Rectal smooth muscle tissue (tissue), 1 donor: Measurements from ENCODE around the gene SMYD3.

Experiments
- H3K27ac ChIP-seq: one replicate; pipeline ENCODE4 v1.7.0; 2013; ENCODE audit warnings: low read depth, low read length, inconsistent platforms
- H3K27me3 ChIP-seq: one replicate; pipeline ENCODE4 v1.7.0; 2013; ENCODE audit warnings: low read length; ENCODE audit not compliant: control insufficient read depth, insufficient read depth
- H3K36me3 ChIP-seq: one replicate; pipeline ENCODE4 v1.7.0; 2013; ENCODE audit warnings: low read length; ENCODE audit not compliant: control insufficient read depth, insufficient read depth
- H3K4me1 ChIP-seq: one replicate; pipeline ENCODE4 v1.7.0; 2013; ENCODE audit warnings: low read length; ENCODE audit not compliant: control insufficient read depth, insufficient read depth
- H3K4me3 ChIP-seq: one replicate; pipeline ENCODE4 v1.7.0; 2013; ENCODE audit warnings: low read length
- H3K9ac ChIP-seq: one replicate; pipeline ENCODE4 v1.7.0; 2013; ENCODE audit warnings: low read length

SMYD3 gene

DNA sequence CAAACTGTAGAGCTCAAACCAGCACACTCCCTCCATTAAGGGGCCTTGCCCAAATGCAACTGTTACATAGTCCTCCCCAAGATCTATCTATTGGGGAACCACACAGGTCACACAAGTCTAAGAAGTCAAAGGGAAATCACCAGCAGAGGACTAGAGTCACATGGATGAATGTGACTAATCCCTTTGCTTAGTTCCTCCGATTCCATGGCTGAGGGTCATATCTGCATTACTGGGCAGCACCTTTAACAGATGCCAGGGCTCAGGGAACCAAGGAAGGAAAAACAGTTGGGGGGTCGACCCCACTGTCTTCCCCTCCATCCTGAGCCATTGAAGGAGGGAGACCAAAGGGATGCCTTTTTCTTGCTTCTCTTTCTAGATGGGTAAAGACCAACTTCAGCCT, 23.4 kb upstream of the SMYD3 start:
- H3K36me3 ChIP-seq = no peaks in the 10 kb centered on the region
- H3K9ac ChIP-seq = no peak overlapping the region
- no peaks in the 10 kb centered on the region for H3K27me3 ChIP-seq
- no peak overlapping the region for H3K4me3 ChIP-seq
- no peaks in the 10 kb centered on the region for H3K4me1 ChIP-seq
- no peak overlapping the region for H3K27ac ChIP-seq

DNA sequence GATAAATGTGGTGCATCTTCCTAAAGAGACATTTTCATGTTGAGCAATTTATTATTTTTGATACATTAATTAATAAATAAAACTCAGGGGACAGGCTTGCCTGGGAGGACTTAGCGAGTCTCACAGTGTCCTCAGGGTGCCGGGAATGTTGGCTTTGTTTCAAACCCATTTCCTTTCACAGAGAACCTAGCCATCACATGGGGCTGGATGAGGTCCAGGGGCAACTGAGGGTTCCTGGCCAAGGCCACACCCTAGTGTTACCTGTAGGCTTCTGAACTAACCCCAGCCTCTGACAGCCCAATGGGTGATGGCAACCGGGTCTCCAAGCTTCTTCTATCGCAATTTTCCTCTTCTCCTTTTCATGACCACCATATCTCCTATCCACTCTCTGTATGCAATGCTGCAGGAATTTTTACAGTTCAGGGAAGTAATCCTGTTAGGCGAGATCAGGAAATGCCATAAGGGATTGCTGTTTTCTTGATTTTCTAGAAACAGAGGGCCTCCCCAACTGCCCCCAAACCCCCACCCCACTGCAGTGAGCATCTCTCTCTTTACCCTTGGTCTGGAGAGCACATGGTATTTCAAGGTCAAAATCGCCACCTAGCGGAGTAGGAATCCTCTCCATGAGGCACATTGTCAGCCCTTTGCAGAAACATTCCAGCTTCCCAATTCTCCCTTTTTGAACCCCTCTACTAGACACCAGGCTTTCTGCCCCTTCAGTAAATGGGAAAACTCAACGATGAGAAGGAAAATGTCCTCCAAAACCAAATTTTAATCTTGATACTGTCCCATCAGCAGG, 22.1 kb upstream of the SMYD3 start:
- Histone ChIP-seq H3K4me1 (no peaks in the 10 kb centered on the region), H3K36me3 (no peaks in the 10 kb centered on the region), H3K27me3 (no peaks in the 10 kb centered on the region), H3K9ac (no peak overlapping the region), H3K27ac (no peak overlapping the region), H3K4me3 (no peak overlapping the region)

DNA sequence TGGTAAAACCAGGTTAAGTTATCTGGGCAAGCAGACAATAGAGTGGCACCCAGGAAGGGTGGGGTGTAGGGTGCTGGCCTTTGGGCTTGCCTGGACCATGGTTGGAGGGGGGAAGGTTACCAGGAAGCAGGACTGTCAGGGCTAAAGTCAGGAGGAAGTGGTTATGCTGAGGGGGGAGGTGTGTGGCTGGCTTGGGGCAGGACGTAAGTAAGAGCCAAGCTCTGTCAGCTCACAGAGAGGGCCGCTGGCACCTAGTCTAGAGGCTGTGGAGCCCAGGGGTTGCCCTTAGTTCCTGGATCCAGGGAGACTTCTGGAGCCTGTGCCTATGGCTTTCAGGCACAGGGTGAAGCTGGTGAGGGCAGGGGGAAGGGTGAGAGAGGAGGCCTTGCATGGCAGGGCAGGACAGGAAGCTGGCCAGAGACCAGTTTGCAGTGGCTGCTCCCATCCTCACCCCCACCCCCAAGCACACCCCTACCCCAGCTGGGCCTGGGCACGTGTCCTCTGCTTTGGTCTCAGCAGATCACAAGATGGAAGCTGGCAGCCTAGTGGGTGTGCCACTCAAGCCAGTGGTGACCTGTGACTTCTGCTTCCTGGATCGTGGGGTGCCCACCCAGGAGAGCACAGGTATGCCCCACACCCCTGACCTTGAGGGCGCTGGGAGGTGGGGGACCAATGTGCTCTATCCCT, 20.5 kb upstream of the SMYD3 start:
- Histone ChIP-seq H3K36me3 (no peaks in the 10 kb centered on the region), H3K4me1 (no peaks in the 10 kb centered on the region), H3K27ac (no peak overlapping the region), H3K27me3 (no peaks in the 10 kb centered on the region), H3K4me3 (no peak overlapping the region), H3K9ac (no peak overlapping the region)

DNA sequence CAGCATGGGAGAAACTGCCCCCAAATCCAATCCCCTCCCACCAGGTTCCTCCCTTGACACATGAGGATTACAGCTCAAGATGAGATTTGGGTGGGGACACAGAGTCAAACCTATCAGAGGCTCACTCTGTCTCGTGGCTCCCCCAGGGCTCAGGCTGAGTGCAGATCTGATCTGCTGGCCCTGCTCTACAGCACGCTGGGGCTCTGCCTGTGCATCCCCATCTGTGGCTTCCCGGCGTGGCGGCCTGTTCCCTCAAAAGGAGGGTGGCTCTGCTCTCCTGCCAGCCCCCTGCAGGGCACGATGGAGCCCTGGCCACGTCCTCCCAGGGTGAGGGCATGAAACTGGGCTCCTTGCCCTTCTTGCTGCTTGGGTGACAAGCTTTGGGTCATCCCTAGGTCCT, 19.8 kb upstream of the SMYD3 start:
- Histone ChIP-seq H3K27ac (no peak overlapping the region), H3K36me3 (no peaks in the 10 kb centered on the region), H3K4me1 (no peaks in the 10 kb centered on the region), H3K27me3 (no peaks in the 10 kb centered on the region), H3K9ac (no peak overlapping the region), H3K4me3 (no peak overlapping the region)

DNA sequence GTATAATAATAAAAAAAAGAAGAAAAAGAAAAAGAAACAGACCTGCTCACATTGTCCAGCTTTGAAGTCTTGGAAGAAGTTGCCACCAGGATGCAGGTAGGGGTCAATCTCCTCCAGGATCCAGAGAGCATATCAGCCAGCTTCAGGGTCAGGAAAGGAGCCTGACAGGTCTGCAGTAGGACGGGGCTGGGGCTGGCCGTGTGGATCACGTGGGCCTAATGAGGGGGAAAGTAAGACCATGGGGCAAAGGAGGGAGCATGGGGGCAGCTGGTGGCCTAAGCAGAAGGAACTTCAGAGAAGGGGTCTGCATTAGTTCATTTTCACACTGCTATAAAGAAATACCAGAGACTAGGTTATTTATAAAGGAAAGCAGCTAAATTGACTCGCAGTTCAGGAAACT, 19.3 kb upstream of the SMYD3 start:
- H3K36me3 ChIP-seq = no peaks in the 10 kb centered on the region
- H3K27me3 ChIP-seq = no peaks in the 10 kb centered on the region
- H3K9ac ChIP-seq = no peak overlapping the region
- H3K4me3 ChIP-seq = no peak overlapping the region
- no peak overlapping the region for H3K27ac ChIP-seq
- H3K4me1 ChIP-seq = no peaks in the 10 kb centered on the region

DNA sequence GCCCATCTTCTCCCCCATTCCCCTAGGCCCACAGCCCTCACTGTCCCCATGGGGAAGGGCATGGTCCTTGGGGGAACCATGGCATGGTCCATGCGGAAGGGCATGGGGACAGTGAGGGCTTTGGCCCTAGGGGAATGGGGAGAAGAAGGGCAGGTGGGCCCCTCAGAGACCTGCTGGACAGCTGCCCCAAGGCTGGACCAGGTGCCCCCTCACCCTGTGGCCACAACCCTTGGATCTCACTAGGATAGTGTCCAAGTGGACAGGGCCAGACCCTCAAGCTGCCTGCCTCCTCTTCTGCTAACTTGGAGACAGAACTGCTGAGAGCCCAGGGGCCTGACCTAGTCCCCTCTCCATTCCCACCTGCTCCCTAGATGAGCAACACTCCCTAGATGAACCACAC, 12.4 kb upstream of the SMYD3 start:
- no peaks in the 10 kb centered on the region for H3K27me3 ChIP-seq
- no peaks in the 10 kb centered on the region for H3K4me1 ChIP-seq
- no peaks in the 10 kb centered on the region for H3K36me3 ChIP-seq
- H3K9ac ChIP-seq = no peak overlapping the region
- no peak overlapping the region for H3K4me3 ChIP-seq
- no peak overlapping the region for H3K27ac ChIP-seq

DNA sequence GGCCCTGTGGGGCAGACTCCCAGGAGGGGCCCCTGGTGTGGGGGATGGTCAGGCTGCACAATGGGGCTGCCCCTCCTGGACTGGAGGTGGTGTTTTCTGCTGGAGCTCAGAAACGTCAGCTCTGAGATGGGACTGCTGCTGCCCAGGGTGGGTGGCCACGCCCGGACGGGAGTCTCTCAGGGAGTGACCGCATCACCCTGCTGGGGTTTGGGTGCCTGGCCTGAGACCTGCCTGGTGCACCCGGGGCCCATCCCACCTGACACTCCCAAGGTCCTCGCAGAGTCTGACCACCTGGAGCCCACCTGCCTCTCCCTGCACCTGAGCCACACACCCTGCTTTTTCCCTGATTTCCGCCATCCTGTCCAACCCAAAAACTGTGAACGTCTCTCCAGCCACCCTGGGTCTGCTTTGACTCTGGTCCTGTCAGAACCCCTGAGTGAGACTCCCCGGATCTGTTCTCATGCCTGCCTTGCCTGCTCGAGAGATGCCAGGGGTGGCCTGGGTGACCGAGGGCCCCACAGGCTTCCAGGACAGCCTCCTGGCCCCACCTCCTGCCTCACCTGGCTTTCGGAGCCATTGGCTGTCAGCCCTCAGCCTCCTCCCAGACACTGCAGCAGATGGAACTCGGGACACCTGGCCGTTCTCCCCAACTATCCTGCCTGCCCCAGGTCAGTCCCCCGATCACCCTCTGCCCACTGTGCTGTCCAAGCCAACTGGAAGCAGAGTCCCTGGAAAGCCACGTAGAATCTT, 11.6 kb upstream of the SMYD3 start:
- Histone ChIP-seq H3K4me3 (no peak overlapping the region), H3K27me3 (no peaks in the 10 kb centered on the region), H3K27ac (no peak overlapping the region), H3K9ac (no peak overlapping the region), H3K4me1 (no peaks in the 10 kb centered on the region), H3K36me3 (no peaks in the 10 kb centered on the region)

DNA sequence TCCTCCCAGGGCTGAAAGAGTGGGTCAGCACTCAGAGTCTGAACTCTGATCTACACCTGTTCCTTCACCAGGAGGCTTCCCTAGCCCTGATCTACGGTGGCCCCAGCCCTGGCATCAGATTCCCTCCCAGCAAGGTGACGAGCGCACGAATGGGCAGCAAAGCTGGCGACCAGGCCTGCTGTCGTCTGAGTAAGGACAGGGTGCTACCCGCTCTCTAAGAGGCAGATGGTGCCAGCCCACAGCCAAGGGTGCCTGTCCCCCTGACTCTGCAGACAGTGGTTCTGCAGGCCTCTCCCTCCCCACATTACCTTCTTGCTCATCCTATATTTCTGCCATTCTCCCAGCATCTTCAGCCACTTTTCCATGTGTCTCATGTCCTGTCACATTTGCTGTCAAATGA, 10.3 kb upstream of the SMYD3 start:
- H3K4me3 ChIP-seq = no peak overlapping the region

DNA sequence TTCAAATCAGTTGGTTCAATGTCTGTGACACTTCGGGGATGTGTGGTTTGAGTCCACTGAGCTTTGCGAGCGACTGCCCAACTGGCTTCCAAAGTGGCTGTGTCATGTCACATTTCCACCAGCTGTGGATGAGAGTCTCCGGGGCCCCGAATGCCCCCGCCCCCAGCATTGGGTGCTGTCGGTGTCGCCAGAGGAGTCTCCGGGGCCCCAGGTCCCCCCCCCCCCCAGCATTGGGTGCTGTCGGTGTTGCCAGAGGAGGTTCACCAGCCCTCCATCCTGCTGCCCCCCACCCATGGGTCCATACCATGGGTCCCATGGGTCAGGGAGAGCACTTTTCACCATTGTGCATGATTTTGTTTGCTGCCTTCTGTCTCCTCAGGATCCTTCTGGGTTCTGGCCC, 9.0 kb upstream of the SMYD3 start:
- Histone ChIP-seq H3K27ac (no peak overlapping the region), H3K36me3 (no peaks in the 10 kb centered on the region), H3K4me3 (no peak overlapping the region), H3K4me1 (no peaks in the 10 kb centered on the region), H3K9ac (no peak overlapping the region), H3K27me3 (no peaks in the 10 kb centered on the region)

More for the DNA sequence above, 10.3 kb upstream of the SMYD3 start:
- H3K27me3 ChIP-seq = no peaks in the 10 kb centered on the region
- H3K9ac ChIP-seq = no peak overlapping the region
- H3K36me3 ChIP-seq = no peaks in the 10 kb centered on the region
- H3K27ac ChIP-seq = no peak overlapping the region
- H3K4me1 ChIP-seq = no peaks in the 10 kb centered on the region

DNA sequence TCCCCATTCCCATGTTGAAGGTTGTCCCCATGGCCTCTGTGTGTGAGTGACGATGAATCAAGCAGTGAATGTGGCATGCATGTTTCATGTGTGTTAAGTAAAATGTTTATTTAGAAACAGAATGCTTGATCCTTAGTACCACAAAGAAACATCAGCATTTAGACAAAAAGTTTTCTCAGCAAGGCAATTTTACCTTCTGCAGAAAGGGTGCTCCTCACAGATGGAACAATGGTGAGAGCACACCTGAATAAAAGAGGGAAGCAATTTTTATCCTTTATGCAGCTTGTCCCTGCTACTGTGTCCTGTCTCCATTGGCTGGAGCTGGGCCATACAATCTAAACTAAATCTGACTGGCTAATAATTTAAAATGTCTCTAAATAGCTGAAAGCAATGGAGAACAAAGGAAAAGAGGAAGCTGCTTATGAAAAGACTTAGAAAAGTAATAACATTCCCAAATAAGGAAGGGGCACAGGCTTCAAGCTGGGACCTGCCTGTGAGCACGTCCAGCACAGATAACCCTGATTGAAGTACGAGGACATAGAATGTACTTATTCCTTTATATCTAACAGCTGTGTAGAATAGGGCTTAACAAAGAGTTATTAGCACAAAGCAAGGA, 8.4 kb upstream of the SMYD3 start:
- Histone ChIP-seq H3K27ac (no peak overlapping the region), H3K27me3 (no peaks in the 10 kb centered on the region), H3K4me1 (no peaks in the 10 kb centered on the region), H3K36me3 (no peaks in the 10 kb centered on the region), H3K9ac (no peak overlapping the region), H3K4me3 (no peak overlapping the region)

DNA sequence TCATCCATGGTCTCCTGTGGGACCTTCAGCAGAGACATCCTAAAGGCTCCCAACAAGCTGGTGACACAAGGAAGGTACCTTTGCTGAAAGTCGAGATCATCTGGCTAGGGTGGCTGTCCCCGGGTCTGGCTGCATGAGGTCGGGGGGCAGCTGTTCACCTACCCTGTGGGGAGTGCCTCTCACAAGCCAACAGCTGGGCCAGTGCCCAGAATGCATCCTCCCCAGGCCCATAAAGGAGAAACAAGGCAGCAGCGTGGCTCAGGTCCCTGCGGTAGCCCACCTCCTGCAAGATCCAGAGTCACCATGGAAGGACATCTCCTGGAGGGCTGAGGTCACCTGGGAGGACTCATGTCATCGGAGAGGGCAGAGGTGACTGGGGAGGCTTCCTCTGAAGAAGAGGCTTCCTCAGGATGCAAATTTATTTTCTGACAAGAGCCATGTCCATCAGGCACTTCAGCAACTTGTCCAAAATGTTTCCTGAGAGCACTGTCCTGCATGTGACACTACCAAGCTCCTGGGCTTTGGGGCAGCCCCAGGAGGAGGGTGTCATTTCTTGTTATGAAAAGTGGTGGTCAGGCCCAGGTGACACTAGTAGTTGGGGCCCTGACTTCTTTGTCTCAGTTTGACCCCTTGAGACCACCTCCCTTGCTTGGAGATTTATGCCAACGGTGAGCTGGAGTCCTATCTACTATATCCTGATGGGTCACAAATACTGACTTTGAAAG, 6.7 kb upstream of the SMYD3 start:
- Histone ChIP-seq H3K4me3 (no peak overlapping the region), H3K27me3 (no peaks in the 10 kb centered on the region)

DNA sequence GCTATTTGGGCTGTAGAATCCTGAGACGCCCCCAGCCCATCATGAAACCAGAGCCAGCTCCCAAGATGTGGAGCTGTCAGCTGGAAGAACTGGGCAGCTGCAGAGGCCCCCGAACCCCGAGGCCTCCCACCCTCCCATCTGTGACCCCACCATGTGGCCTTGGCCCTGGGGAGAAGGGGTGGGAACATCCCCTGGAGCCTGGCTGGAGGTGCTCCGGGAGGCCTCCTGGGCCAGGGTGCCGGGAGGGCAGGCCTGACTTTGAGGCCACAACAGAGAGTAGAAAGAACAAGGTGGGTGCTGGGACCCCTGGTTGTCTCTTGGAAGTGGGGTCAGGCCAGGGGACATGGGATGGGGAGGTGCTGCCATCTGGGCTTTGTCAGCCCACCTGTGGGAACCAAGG, 6.0 kb upstream of the SMYD3 start:
- Histone ChIP-seq H3K36me3 (no peaks in the 10 kb centered on the region), H3K4me3 (no peak overlapping the region), H3K4me1 (no peaks in the 10 kb centered on the region), H3K27ac (no peak overlapping the region), H3K9ac (no peak overlapping the region), H3K27me3 (no peaks in the 10 kb centered on the region)

More for the DNA sequence above, 6.7 kb upstream of the SMYD3 start:
- no peaks in the 10 kb centered on the region for H3K36me3 ChIP-seq
- H3K9ac ChIP-seq = no peak overlapping the region
- H3K4me1 ChIP-seq = no peaks in the 10 kb centered on the region
- H3K27ac ChIP-seq = no peak overlapping the region
